ENCODE measurements around the gene ADI1. TPM values are rescaled to one million over a fixed set of nuclear protein-coding genes. Genes with fewer than 3 reads are reported as not detected.

ADI1 gene, protein sequence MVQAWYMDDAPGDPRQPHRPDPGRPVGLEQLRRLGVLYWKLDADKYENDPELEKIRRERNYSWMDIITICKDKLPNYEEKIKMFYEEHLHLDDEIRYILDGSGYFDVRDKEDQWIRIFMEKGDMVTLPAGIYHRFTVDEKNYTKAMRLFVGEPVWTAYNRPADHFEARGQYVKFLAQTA
- total RNA-seq (2022; extraction: Qiagen RNA extraction; ENCODE audit: low read depth): 53.0 to 63.8 TPM (median 55.6 TPM) in 5 replicates

DNA sequence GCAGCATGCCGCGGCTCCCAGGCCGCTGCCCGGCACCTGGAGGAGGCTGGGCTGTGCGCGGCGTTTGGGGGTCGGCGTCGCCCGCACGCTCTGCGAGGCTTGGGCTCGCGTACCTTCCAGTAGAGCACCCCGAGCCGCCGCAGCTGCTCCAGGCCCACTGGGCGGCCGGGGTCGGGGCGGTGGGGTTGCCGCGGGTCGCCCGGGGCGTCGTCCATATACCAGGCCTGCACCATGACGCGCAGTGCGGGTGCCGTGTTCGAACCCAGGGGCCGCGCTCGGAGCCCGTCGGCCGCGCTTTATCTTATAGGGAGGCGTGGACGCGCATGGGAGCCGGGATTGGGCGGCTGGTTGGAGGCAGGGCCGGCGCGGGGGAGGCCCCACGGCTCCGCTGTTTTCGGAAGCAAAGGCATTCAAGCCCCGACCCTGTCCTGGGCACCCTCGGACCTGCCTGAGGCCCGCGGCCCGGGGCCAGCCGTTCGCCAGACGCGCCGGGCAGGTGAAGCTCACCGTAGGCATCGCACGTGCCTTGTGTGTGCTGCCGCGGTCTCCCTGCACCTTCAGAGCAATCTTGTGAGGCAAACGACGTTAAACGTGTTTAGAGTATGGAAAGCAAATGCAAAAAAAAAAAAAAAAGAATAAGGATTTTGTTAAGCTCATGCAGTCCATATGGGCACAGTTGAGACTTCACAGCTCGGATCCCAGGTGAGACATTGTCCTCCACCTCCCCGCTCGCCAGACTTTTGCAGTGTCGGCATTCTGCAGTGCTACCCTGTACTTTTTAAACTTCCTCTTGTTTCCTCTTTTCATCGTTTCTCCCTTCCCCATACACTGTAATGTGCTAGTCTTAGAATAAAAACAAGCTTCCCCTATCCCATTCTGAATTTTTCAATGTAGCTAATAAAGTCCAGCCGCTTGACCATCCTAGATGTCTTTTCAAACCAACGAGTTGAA is at the start of gene ADI1:
TSS of gene ADI1 (minus strand) at position 277 of the 951 bp plus-strand sequence. CDS start at position 233, 44 bp downstream.

DNA sequence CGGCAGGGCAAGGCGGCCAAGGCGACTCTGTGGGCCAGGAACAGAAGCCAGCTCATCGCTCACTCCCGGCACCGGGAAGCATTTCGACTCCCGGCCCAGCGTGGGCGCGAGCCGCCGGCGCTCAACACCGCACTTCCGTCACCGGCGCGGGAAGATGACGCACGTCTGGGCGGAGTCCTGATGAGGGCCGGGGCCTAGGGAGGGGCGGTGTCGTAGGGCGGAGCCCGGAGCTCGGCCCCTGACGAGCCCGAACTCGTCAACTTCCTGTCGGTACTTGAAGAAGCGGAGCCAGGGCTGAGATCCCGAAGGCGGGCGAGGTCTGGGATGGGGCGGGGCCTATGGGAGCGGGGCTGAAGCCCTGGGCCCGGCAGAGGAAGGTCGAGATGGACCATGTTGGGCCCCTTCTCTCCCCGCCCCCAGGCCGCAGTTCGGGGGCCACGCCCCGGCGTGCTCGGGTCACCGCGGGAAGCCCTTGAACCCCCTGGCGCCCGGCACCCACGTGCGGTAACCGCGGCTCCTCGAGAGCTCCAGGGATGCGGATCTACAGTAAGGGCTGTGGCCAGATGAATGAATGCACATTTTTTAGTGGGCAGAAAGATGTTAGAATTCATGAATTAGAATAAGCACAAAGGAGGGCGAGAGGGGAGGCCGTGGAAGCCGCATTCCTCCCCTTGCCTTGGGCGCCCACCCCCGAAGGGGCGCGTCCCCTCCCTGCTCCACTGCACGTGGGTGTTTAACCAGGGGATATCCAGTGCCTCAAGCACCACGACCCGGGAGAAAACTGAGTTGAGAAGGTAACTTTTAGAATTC is 39.1 kb upstream of the ADI1 start, which contains the start of gene RNASEH1:
TSS of gene RNASEH1 (minus strand) at position 129 of the 810 bp plus-strand sequence. CDS start at position 56, 73 bp downstream.

Other genes with a start within 250 kb of the ADI1 start
- 39.5 to 42.7 TPM (median 40.3 TPM) in 5 replicates for gene EIPR1, start 141.7 kb downstream of the ADI1 start, total RNA-seq (2022; extraction: Qiagen RNA extraction; ENCODE audit: low read depth)
- 55.1 to 72.8 TPM (median 68.4 TPM) in 5 replicates for gene TRAPPC12, start 139.8 kb downstream of the ADI1 start, total RNA-seq (2022; extraction: Qiagen RNA extraction; ENCODE audit: low read depth)
- gene RNASEH1, start 38.8 kb upstream of the ADI1 start, total RNA-seq (2022; extraction: Qiagen RNA extraction; ENCODE audit: low read depth): 51.5 to 60.9 TPM (median 53.9 TPM) in 5 replicates
- gene RPS7, start 55.7 kb upstream of the ADI1 start, total RNA-seq (2022; extraction: Qiagen RNA extraction; ENCODE audit: low read depth): 2,840 to 4,426 TPM (median 3,146 TPM) in 5 replicates
- 0.38 to 0.70 TPM (median 0.48 TPM) in 5 replicates for gene COLEC11, start 75.6 kb upstream of the ADI1 start, total RNA-seq (2022; extraction: Qiagen RNA extraction; ENCODE audit: low read depth)
- gene ALLC, start 138.7 kb upstream of the ADI1 start, total RNA-seq (2022; extraction: Qiagen RNA extraction; ENCODE audit: low read depth): 0.05 TPM in 1 of 5 replicates, not detected in the others
- 0.15 to 0.50 TPM (median 0.36 TPM) in 5 replicates for gene DCDC2C, start 184.0 kb upstream of the ADI1 start, total RNA-seq (2022; extraction: Qiagen RNA extraction; ENCODE audit: low read depth)

All from A549 treated with DMSO at 1 μM for 4 hours (cell line).